ENCODE measurements around the gene ARMC9. TPM values are rescaled to one million over a fixed set of nuclear protein-coding genes. Genes with fewer than 3 reads are reported as not detected.

The ARMC9 gene
- total RNA-seq, 1 experiment from 2014 or later = 42.7 TPM

DNA sequence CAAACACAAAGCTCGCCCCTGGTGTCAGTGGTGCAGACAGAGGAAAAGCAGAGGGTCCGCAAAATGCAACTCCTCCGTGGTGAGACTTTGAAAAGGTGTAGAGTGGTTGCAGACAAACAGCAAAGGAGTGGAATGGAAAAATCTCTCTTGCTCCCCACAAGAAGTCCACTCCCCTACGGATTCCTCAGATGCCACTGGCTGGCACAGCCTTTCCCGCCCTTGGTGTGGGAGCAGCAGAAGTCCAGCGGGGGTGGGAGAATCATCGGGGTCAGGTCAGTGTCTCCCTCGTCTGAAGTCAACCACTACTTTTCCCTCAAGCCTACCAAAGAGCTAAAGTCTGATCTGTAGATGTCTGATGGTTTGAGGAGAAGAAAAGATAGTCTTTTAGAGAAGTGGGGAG, 174.8 kb downstream of the ARMC9 start:
- H3K4me3 ChIP-seq (ENCODE audit: low read depth in 2 of 2, low read length in 2 of 2) = no peak overlapping the region
- intact Hi-C loops (cut with micrococcal nuclease; ENCODE audit: unreplicated experiment) = no loop called here
- ChIA-PET CTCF (interaction anchor here (0.7 kb wide), 1 partner anchor 22 kb away, joined by 3 read pairs; no protein-coding TSS in a partner anchor), POLR2A (no interaction called here)
- no TSS peak for BruUV-seq (replicated peaks)
- H3K9me3 ChIP-seq (ENCODE audit: control insufficient read depth, insufficient read depth, low read depth, low read length) = no peaks in the 10 kb centered on the region
- ATAC-seq (no peak), DNase-seq (ENCODE audit: low read depth, low spot score) (no peak)
- peaks cover 28% of the 10 kb centered on the region for H3K4me1 ChIP-seq (ENCODE audit: control insufficient read depth, insufficient read depth, low read length)
- peak overlapping the region; percentile 48 for H3K27ac ChIP-seq (ENCODE audit: low read length)
- no peaks in the 10 kb centered on the region for H3K36me3 ChIP-seq (ENCODE audit: control insufficient read depth, insufficient read depth, low read length)
- no peak for TF ChIP-seq TCF7L2 (IDR thresholded peaks at IDR 0.05; ENCODE audit: low read depth, low read length)
- in situ Hi-C loops (cut with HindIII; ENCODE audit: low pct_unique_long_range_greater_than_20kb, low sequenced_read_pairs) = no loop called here
- no peaks in the 10 kb centered on the region for H3K27me3 ChIP-seq (ENCODE audit: control insufficient read depth, insufficient read depth, low read length)

DNA sequence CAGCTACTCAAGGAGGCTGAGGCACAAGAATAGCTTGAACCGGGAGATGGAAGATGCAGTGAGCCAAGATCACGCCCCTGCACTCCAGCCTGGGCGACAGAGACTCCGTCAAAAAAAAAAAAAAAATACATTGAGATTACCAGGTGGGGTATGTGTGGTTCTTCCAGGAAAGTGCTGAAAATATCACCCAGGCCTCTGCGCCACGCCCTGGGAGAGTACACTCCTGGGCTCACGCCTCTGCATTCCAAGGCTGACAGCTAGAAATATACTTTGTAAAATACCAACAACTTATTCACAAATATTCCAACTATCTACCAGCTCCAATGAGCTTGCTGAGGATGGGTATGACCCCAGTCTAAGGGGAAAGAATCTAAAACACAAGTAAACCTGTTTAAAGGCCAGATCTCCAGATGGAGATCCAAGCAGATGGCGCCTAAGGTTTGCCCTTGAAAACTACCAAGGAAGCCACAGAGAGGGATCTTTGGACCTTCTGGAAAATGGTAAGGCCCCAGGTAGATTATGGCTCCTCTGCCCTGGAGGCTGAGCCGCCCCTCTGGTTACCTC, 175.4 kb downstream of the ARMC9 start:
- no peak for DNase-seq (ENCODE audit: low read depth, low spot score)
- ChIA-PET POLR2A (interaction anchor here (0.6 kb wide), 1 partner anchor 601 kb away, joined by 4 read pairs; no protein-coding TSS in a partner anchor), CTCF (interaction anchor here (0.7 to 0.9 kb wide), 2 partner anchors 21 to 32 kb away, joined by 3 read pairs; no protein-coding TSS in a partner anchor)
- no peak for ATAC-seq
- H3K27ac ChIP-seq (ENCODE audit: low read length) = peak overlapping the region; percentile 65
- H3K9me3 ChIP-seq (ENCODE audit: control insufficient read depth, insufficient read depth, low read depth, low read length) = no peaks in the 10 kb centered on the region
- intact Hi-C loops (cut with micrococcal nuclease; ENCODE audit: unreplicated experiment) = no loop called here
- no peaks in the 10 kb centered on the region for H3K36me3 ChIP-seq (ENCODE audit: control insufficient read depth, insufficient read depth, low read length)
- BruUV-seq (replicated peaks) = no TSS peak
- TF ChIP-seq POLR2AphosphoS5 (IDR thresholded peaks at IDR 0.05; ENCODE audit: low read depth, low read length) (no peak), TCF7L2 (IDR thresholded peaks at IDR 0.05; ENCODE audit: low read depth, low read length) (no peak), SIN3A (IDR thresholded peaks at IDR 0.05; ENCODE audit: borderline replicate concordance, insufficient read depth, low read depth, low read length) (no peak)
- TF ChIP-seq, protein P1, sequence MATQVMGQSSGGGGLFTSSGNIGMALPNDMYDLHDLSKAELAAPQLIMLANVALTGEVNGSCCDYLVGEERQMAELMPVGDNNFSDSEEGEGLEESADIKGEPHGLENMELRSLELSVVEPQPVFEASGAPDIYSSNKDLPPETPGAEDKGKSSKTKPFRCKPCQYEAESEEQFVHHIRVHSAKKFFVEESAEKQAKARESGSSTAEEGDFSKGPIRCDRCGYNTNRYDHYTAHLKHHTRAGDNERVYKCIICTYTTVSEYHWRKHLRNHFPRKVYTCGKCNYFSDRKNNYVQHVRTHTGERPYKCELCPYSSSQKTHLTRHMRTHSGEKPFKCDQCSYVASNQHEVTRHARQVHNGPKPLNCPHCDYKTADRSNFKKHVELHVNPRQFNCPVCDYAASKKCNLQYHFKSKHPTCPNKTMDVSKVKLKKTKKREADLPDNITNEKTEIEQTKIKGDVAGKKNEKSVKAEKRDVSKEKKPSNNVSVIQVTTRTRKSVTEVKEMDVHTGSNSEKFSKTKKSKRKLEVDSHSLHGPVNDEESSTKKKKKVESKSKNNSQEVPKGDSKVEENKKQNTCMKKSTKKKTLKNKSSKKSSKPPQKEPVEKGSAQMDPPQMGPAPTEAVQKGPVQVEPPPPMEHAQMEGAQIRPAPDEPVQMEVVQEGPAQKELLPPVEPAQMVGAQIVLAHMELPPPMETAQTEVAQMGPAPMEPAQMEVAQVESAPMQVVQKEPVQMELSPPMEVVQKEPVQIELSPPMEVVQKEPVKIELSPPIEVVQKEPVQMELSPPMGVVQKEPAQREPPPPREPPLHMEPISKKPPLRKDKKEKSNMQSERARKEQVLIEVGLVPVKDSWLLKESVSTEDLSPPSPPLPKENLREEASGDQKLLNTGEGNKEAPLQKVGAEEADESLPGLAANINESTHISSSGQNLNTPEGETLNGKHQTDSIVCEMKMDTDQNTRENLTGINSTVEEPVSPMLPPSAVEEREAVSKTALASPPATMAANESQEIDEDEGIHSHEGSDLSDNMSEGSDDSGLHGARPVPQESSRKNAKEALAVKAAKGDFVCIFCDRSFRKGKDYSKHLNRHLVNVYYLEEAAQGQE (IDR thresholded peaks at IDR 0.05; ENCODE audit: insufficient read depth in 1 of 2, low read depth in 2 of 2, low read length in 1 of 2) = no peak
- TF ChIP-seq, protein P2, sequence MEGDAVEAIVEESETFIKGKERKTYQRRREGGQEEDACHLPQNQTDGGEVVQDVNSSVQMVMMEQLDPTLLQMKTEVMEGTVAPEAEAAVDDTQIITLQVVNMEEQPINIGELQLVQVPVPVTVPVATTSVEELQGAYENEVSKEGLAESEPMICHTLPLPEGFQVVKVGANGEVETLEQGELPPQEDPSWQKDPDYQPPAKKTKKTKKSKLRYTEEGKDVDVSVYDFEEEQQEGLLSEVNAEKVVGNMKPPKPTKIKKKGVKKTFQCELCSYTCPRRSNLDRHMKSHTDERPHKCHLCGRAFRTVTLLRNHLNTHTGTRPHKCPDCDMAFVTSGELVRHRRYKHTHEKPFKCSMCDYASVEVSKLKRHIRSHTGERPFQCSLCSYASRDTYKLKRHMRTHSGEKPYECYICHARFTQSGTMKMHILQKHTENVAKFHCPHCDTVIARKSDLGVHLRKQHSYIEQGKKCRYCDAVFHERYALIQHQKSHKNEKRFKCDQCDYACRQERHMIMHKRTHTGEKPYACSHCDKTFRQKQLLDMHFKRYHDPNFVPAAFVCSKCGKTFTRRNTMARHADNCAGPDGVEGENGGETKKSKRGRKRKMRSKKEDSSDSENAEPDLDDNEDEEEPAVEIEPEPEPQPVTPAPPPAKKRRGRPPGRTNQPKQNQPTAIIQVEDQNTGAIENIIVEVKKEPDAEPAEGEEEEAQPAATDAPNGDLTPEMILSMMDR (IDR thresholded peaks at IDR 0.05) = no peak
- in situ Hi-C loops (cut with HindIII; ENCODE audit: low pct_unique_long_range_greater_than_20kb, low sequenced_read_pairs) = no loop called here
- no peak overlapping the region for H3K4me3 ChIP-seq (ENCODE audit: low read depth in 2 of 2, low read length in 2 of 2)
- H3K4me1 ChIP-seq (ENCODE audit: control insufficient read depth, insufficient read depth, low read length) = peaks cover 31% of the 10 kb centered on the region
- no peaks in the 10 kb centered on the region for H3K27me3 ChIP-seq (ENCODE audit: control insufficient read depth, insufficient read depth, low read length)

DNA sequence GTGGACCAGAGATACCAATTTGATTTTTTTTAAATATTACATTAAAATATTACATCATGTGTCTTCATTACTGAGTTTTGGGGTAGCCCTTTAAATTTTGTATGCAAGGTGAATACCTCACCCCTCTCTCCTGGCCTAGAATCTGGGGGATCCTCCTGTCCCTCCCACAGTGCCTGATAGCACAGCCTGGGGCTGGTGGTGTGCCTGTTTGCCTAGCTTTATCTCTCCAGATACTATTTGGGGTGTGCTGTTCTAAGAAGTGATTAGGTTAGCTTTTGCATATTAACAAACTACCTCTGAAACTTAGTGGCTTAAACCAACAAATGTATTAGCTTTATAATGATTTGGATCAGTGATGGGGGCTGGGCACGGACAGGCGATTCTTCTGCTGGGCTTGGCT, 176.3 kb downstream of the ARMC9 start:
- CTCF ChIA-PET = interaction anchor here (0.9 kb wide), 1 partner anchor 31 kb away, joined by 3 read pairs; no protein-coding TSS in a partner anchor
- POLR2A ChIA-PET = no interaction called here
- Histone ChIP-seq H3K27ac (ENCODE audit: low read length) (peak overlapping the region; percentile 61; the same call in 1 of the 2 replicates), H3K4me3 (ENCODE audit: low read depth in 2 of 2, low read length in 2 of 2) (no peak overlapping the region), H3K36me3 (ENCODE audit: control insufficient read depth, insufficient read depth, low read length) (no peaks in the 10 kb centered on the region), H3K4me1 (ENCODE audit: control insufficient read depth, insufficient read depth, low read length) (peaks cover 30% of the 10 kb centered on the region), H3K9me3 (ENCODE audit: control insufficient read depth, insufficient read depth, low read depth, low read length) (no peaks in the 10 kb centered on the region), H3K27me3 (ENCODE audit: control insufficient read depth, insufficient read depth, low read length) (no peaks in the 10 kb centered on the region)
- in situ Hi-C loops (cut with HindIII; ENCODE audit: low pct_unique_long_range_greater_than_20kb, low sequenced_read_pairs) (no loop called here), intact Hi-C loops (cut with micrococcal nuclease; ENCODE audit: unreplicated experiment) (no loop called here)
- DNase-seq (ENCODE audit: low read depth, low spot score) (no peak), ATAC-seq (no peak)
- TF ChIP-seq TCF7L2 (IDR thresholded peaks at IDR 0.05; ENCODE audit: low read depth, low read length) (no peak), POLR2AphosphoS5 (IDR thresholded peaks at IDR 0.05; ENCODE audit: low read depth, low read length) (no peak), SIN3A (IDR thresholded peaks at IDR 0.05; ENCODE audit: borderline replicate concordance, insufficient read depth, low read depth, low read length) (no peak)
- TF ChIP-seq, protein P1 (IDR thresholded peaks at IDR 0.05; ENCODE audit: insufficient read depth in 1 of 2, low read depth in 2 of 2, low read length in 1 of 2) = no peak
- TF ChIP-seq, protein P2 (IDR thresholded peaks at IDR 0.05) = no peak
- BruUV-seq (replicated peaks) = no TSS peak
